K562 (cell line): ENCODE results near the gene CAMP. TPM values are rescaled to one million over a fixed set of nuclear protein-coding genes. Genes with fewer than 3 reads are reported as not detected.

ENCODE experiments used
- ATAC-seq: fragments of 200-7000 bp; cut with Tn5 transposase; 3 replicates; pipeline ENCODE4 v1.9.1; 2020; ENCODE audit warnings: moderate library complexity
- BruUV-seq: library from RNA; stranded (reverse); fragments of 400-500 nt; replicated peaks from 2 replicates; lab custom pipeline; 2021; lab: Mats Ljungman, UMichigan
- CTCF ChIA-PET: fragments of 300-600 bp; formaldehyde crosslinking; extraction: SDS; loops from one replicate; lab custom pipeline; 2021; ENCODE audit warnings: low intra/inter-chr PET ratio; lab: Yijun Ruan, JAX
- POLR2A ChIA-PET: fragments of 300-600, 350-650 bp; sonication (Branson Sonifier 250); formaldehyde crosslinking; extraction: SDS; loops from one replicate; lab custom pipeline; 2021; ENCODE audit warnings: antibody characterized with exemption, inconsistent platforms; lab: Yijun Ruan, JAX
- DNase-seq, 4 experiments: peaks; one replicate each; pipeline versions ENCODE4 v3.0.0 to v3.0.0-alpha.2; 2011 to 2018; ENCODE audit warnings: low spot score in 3 of 4, mixed read lengths in 3 of 4; ENCODE audit errors: extremely low read depth in 1 of 4
- FAIRE-seq: peaks from 2 replicates; lab custom pipeline; 2011; peaks lifted over from hg19 to GRCh38; lab: Jason Lieb, UNC
- H2AFZ ChIP-seq: 2 replicates; pipeline ENCODE4 v1.6.0; 2011; ENCODE audit warnings: low read depth, low read length, control low read depth, inconsistent platforms
- H3K27ac ChIP-seq: fragments of 200-600 bp; 3 replicates; pipeline ENCODE4 v1.8.0; 2011; ENCODE audit warnings: low read depth, mild to moderate bottlenecking, control low read depth, inconsistent platforms, low read length, moderate library complexity, mixed read lengths; ENCODE audit errors: extremely low read depth
- H3K27me3 ChIP-seq, 2 experiments: fragments of 300-600 bp in 1 of 2; 2 replicates in 1 of 2; 3 replicates in 1 of 2; pipeline versions ENCODE4 v1.6.0 to v1.8.0; 2011; ENCODE audit warnings: inconsistent platforms in 2 of 2, low read length in 2 of 2, mild to moderate bottlenecking in 1 of 2, mixed read lengths in 1 of 2, moderate library complexity in 1 of 2; ENCODE audit not compliant: control insufficient read depth in 2 of 2, insufficient read depth in 2 of 2
- H3K36me3 ChIP-seq: fragments of 300-600 bp; 3 replicates; pipeline ENCODE4 v1.8.0; 2011; ENCODE audit warnings: mild to moderate bottlenecking, low read length, inconsistent platforms; ENCODE audit not compliant: control insufficient read depth, insufficient read depth
- H3K4me1 ChIP-seq, 2 experiments: fragments of 200-600 bp in 1 of 2; replicated peaks in 1 of 2; 2 replicates in 1 of 2; 3 replicates in 1 of 2; pipeline versions ENCODE4 v1.5.1 to v1.8.0; 2011; ENCODE audit warnings: inconsistent platforms in 2 of 2, low read length in 2 of 2, mild to moderate bottlenecking in 1 of 2, mixed read lengths in 1 of 2, moderate library complexity in 1 of 2; ENCODE audit not compliant: control insufficient read depth in 2 of 2, insufficient read depth in 2 of 2
- H3K4me2 ChIP-seq: 2 replicates; pipeline ENCODE4 v1.6.1; 2011; ENCODE audit warnings: low read length, control low read depth, inconsistent platforms, mixed read lengths; ENCODE audit not compliant: insufficient read depth
- H3K4me3 ChIP-seq: fragments of 200-600 bp; sonication (generic), shearing (Covaris generic); 2 replicates; pipeline ENCODE4 v1.5.1; 2016; ENCODE audit warnings: control low read depth, inconsistent platforms
- H3K79me2 ChIP-seq: fragments of 200-600 bp; 3 replicates; pipeline ENCODE4 v1.8.0; 2011; ENCODE audit warnings: low read length, inconsistent platforms; ENCODE audit not compliant: control insufficient read depth, insufficient read depth
- H3K9ac ChIP-seq, 2 experiments: 2 replicates each; pipeline versions ENCODE4 v1.6.0 to v1.6.1; 2011; ENCODE audit warnings: low read depth in 2 of 2, low read length in 2 of 2, control low read depth in 1 of 2, inconsistent platforms in 1 of 2, mild to moderate bottlenecking in 1 of 2, mixed read lengths in 1 of 2; ENCODE audit not compliant: insufficient read depth in 1 of 2
- H3K9me1 ChIP-seq: one replicate; pipeline ENCODE4 v1.6.0; 2011; ENCODE audit warnings: inconsistent platforms, mild to moderate bottlenecking, low read length, moderate library complexity; ENCODE audit not compliant: control insufficient read depth, insufficient read depth
- H3K9me3 ChIP-seq: replicated peaks from 2 replicates; pipeline ENCODE4 v1.5.1; 2011; ENCODE audit warnings: low read depth, low read length, inconsistent platforms; ENCODE audit not compliant: control insufficient read depth, insufficient read depth
- H4K20me1 ChIP-seq: replicated peaks from 2 replicates; pipeline ENCODE4 v1.6.1; 2011; ENCODE audit warnings: low read length, inconsistent platforms, mixed read lengths; ENCODE audit not compliant: control insufficient read depth, insufficient read depth
- BRF1 ChIP-seq: IDR thresholded peaks from 3 replicates; pipeline ENCODE4 v1.6.1; 2011; ENCODE audit warnings: borderline replicate concordance, mild to moderate bottlenecking; ENCODE audit not compliant: insufficient read length; ENCODE audit errors: extremely low read depth
- HINFP ChIP-seq: fragments of 450-650 bp; conservative IDR thresholded peaks from 2 replicates; pipeline ENCODE4 v1.6.1; 2016; ENCODE audit warnings: missing genetic modification characterization, low read depth, mild to moderate bottlenecking, control low read depth, missing compliant biosample characterization
- MTF1 ChIP-seq: fragments of 250-450 bp; sonication (Bioruptor Pico); IDR thresholded peaks from 2 replicates; pipeline ENCODE4 v1.9.0; 2021; ENCODE audit warnings: moderate library complexity, mild to moderate bottlenecking, inconsistent platforms, borderline replicate concordance
- NKRF ChIP-seq: fragments of 450-650 bp; IDR thresholded peaks from 2 replicates; pipeline ENCODE4 v1.6.1; 2016; ENCODE audit warnings: borderline replicate concordance
- RBM39 ChIP-seq: fragments of 200-400 bp; formaldehyde crosslinking; optimal IDR thresholded peaks from 2 replicates; pipeline ENCODE3; 2018; ENCODE audit warnings: low read depth, low read length
- RNF2 ChIP-seq: sonication (generic); IDR thresholded peaks from 2 replicates; pipeline ENCODE4 v1.6.1; 2016
- SRF ChIP-seq, 2 experiments: fragments of 250-450, 450-650 bp in 1 of 2; sonication (Bioruptor Pico) in 1 of 2; sonication (generic) in 1 of 2; formaldehyde crosslinking; IDR thresholded peaks; 2 replicates each; pipeline versions ENCODE4 v1.5.0 to v1.5.1; 2020 to 2022; ENCODE audit warnings: mild to moderate bottlenecking in 1 of 2, missing genetic modification reagents in 1 of 2
- TEAD1 ChIP-seq, 2 experiments: fragments of 450-650 bp in 1 of 2; sonication (generic) in 1 of 2; formaldehyde crosslinking; IDR thresholded peaks; 2 replicates each; pipeline versions ENCODE4 v1.4.0 to v1.8.0; 2020 to 2022; ENCODE audit warnings: mild to moderate bottlenecking in 2 of 2, missing genetic modification reagents in 1 of 2
- TSHZ1 ChIP-seq: fragments of 250-450 bp; sonication (Bioruptor Pico); IDR thresholded peaks from 2 replicates; pipeline ENCODE4 v1.4.0; 2020; ENCODE audit warnings: mild to moderate bottlenecking, moderate library complexity
- USF1 ChIP-seq: sonication (generic); formaldehyde crosslinking; IDR thresholded peaks from 2 replicates; pipeline ENCODE4 v1.9.0; 2022; ENCODE audit warnings: mild to moderate bottlenecking, missing genetic modification reagents
- ZNF785 ChIP-seq: fragments of 250-450 bp; sonication (Bioruptor Pico); IDR thresholded peaks from 2 replicates; pipeline ENCODE4 v1.4.0; 2020; ENCODE audit warnings: mild to moderate bottlenecking
- WGBS: fragments of 100-300 bp; shearing (Covaris generic); methylation state at CpG from one replicate; pipeline ENCODE4 v1.1.6; 2016; ENCODE audit warnings: low coverage, mixed read lengths; ENCODE audit not compliant: insufficient coverage; ENCODE audit errors: missing lambda C conversion rate; 5-methylcytosine and 5-hydroxymethylcytosine counted together
- in situ Hi-C: fragments of 300-500 bp; cut with MboI; formaldehyde crosslinking; loops from 4 replicates; pipeline ENCODE4 v1.15.0; 2018; ENCODE audit warnings: inconsistent platforms, mixed read lengths
- intact Hi-C: fragments of 100-400 bp; cut with micrococcal nuclease; formaldehyde crosslinking; loops from 2 replicates; pipeline ENCODE4 v1.14.2; 2022
- polyA plus RNA-seq, 8 experiments: library from polyadenylated mRNA; depleted of rRNA in 4 of 8; stranded (reverse) in 5 of 8; unstranded in 3 of 8; fragments of >200 nt; fragmentation: Nextera tagmentation in 2 of 8; fragmentation: Illumina TruSeq in 1 of 8; extraction: Ambion mirVana in 2 of 8; extraction: Trizol in 1 of 8; gene quantifications; 2 replicates each; pipeline versions ENCODE4 v1.2.1 to v1.2.3, GENCODE V29; 2011 to 2014; ENCODE audit warnings: inconsistent platforms in 1 of 8, missing spikeins in 1 of 8
- total RNA-seq, 7 experiments: library from RNA; depleted of rRNA in 6 of 7; stranded (reverse); fragments of >200 nt in 6 of 7; fragmentation: Illumina TruSeq in 2 of 7; extraction: Trizol in 2 of 7; gene quantifications; 2 replicates each; pipeline versions ENCODE4 v1.2.1 to v1.2.3, GENCODE V29; 2011 to 2021; ENCODE audit warnings: low replicate concordance in 1 of 7

The CAMP gene
- total and polyA plus RNA-seq, 9 of the 15 experiments (the other 6 are each of a cell fraction or from before 2014, with no cell fraction given) = 0.22 TPM; not detected in 8

GRCh38 chr3:48219543-48219942 lies 3.8 kb upstream of the CAMP start:
- intact Hi-C loops = no loop called here

More at GRCh38 chr3:48219543-48219942, 3.8 kb upstream of the CAMP start:
- DNase-seq = no peak
- Histone ChIP-seq H3K4me1 (peaks cover 0 to 5% of the 10 kb centered on the region in 2 experiments; a peak in 3 of 5 replicates), H3K9ac (peak overlapping the region in 1 of 2 experiments; percentile 35; a peak in 1 of 4 replicates), H2AFZ (no peak overlapping the region)
- in situ Hi-C loops = no loop called here
- no TSS peak for BruUV-seq
- 4% methylated on average over 3 of the region's 3 CpGs for WGBS
- CTCF ChIA-PET = no interaction called here
- POLR2A ChIA-PET = interaction anchor here (0.6 kb wide), 1 partner anchor 12 kb away, joined by 3 read pairs; no protein-coding TSS in a partner anchor
- TF ChIP-seq RNF2 = no peak
- TF ChIP-seq SRF (CRISPR knock-in tag; IDR thresholded peaks at IDR 0.05) = no peak
- TF ChIP-seq NKRF = no peak
- no peak for TF ChIP-seq RBM39
- TF ChIP-seq MTF1 (CRISPR knock-in tag) = no peak
- TF ChIP-seq USF1 (CRISPR knock-in tag) = no peak
- TF ChIP-seq BRF1 = no peak
- no peak for TF ChIP-seq HINFP
- TF ChIP-seq TEAD1 (CRISPR knock-in tag; IDR thresholded peaks at IDR 0.05) = no peak
- TF ChIP-seq TSHZ1 (CRISPR knock-in tag) = no peak
- no peak for TF ChIP-seq ZNF785
- TF ChIP-seq, all 486 proteins: peak for 0
- no peak overlapping the region for H3K4me3 ChIP-seq
- no peak for ATAC-seq
- no peaks in the 10 kb centered on the region for H3K9me3 ChIP-seq
- H3K27ac ChIP-seq = no peak overlapping the region
- no peaks in the 10 kb centered on the region for H3K79me2 ChIP-seq
- no peak overlapping the region for H3K4me2 ChIP-seq
- FAIRE-seq = no peak
- H4K20me1 ChIP-seq = no peaks in the 10 kb centered on the region
- H3K27me3 ChIP-seq = no peaks in the 10 kb centered on the region; a peak in 2 of 5 replicates
- no peaks in the 10 kb centered on the region for H3K36me3 ChIP-seq
- no peaks in the 10 kb centered on the region for H3K9me1 ChIP-seq
